ENCODE results near the gene ST6GAL1.
A peak's percentile ranks its signal among the peaks of the same experiment; 100 is the strongest.
"Not testable (repeated sequence)": the region's sequence is repeated elsewhere in the genome, so short reads cannot be mapped to it uniquely, and the experiment has no call there.

Gene ST6GAL1, protein sequence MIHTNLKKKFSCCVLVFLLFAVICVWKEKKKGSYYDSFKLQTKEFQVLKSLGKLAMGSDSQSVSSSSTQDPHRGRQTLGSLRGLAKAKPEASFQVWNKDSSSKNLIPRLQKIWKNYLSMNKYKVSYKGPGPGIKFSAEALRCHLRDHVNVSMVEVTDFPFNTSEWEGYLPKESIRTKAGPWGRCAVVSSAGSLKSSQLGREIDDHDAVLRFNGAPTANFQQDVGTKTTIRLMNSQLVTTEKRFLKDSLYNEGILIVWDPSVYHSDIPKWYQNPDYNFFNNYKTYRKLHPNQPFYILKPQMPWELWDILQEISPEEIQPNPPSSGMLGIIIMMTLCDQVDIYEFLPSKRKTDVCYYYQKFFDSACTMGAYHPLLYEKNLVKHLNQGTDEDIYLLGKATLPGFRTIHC

GRCh38 chr3:186930143-186930640, at the start of gene ST6GAL1:
Gene ST6GAL1, plus strand, starts transcription at chr3:186930526. Its CDS starts 112,178 bp downstream, at chr3:187042704.
- Histone ChIP-seq H3K9me3 (ENCODE audit: severe bottlenecking) (no peaks in the 10 kb centered on the region), H3K4me3 (ENCODE audit: severe bottlenecking) (peak within 1 kb of the TSS; percentile 66), H3K4me1 (ENCODE audit: insufficient read depth, poor library complexity, severe bottlenecking) (no peaks in the 10 kb centered on the region), H3K27me3 (ENCODE audit: insufficient read depth, poor library complexity, severe bottlenecking) (no peaks in the 10 kb centered on the region), H3K27ac (ENCODE audit: poor library complexity, severe bottlenecking) (no peak within 1 kb of the TSS), H3K36me3 (ENCODE audit: low read depth) (no peaks in the 10 kb centered on the region)
- ATAC-seq (ENCODE audit: low read depth) (peak; percentile 55), DNase-seq (ENCODE audit: low spot score) (no peak)
- peak; percentile 43 for TF ChIP-seq CTCF (IDR thresholded peaks at IDR 0.05; ENCODE audit: poor library complexity, severe bottlenecking)

- no peak for DNase-seq (ENCODE audit: low spot score)
- no peaks in the 10 kb centered on the region for H3K36me3 ChIP-seq (ENCODE audit: low read depth)
- TF ChIP-seq CTCF (IDR thresholded peaks at IDR 0.05; ENCODE audit: poor library complexity, severe bottlenecking) = no peak
- no peaks in the 10 kb centered on the region for H3K9me3 ChIP-seq (ENCODE audit: severe bottlenecking)
- H3K27ac ChIP-seq (ENCODE audit: poor library complexity, severe bottlenecking) = peak overlapping the region; percentile 36
- ATAC-seq (ENCODE audit: low read depth) = no peak
- no peak overlapping the region for H3K4me3 ChIP-seq (ENCODE audit: severe bottlenecking)
- peaks cover 16% of the 10 kb centered on the region for H3K4me1 ChIP-seq (ENCODE audit: insufficient read depth, poor library complexity, severe bottlenecking)
- no peaks in the 10 kb centered on the region for H3K27me3 ChIP-seq (ENCODE audit: insufficient read depth, poor library complexity, severe bottlenecking)
Measured at GRCh38 chr3:186882150-186882524, 48.2 kb upstream of the ST6GAL1 start.

- Histone ChIP-seq H3K36me3 (ENCODE audit: low read depth) (no peaks in the 10 kb centered on the region), H3K27ac (ENCODE audit: poor library complexity, severe bottlenecking) (peak overlapping the region; percentile 36), H3K27me3 (ENCODE audit: insufficient read depth, poor library complexity, severe bottlenecking) (no peaks in the 10 kb centered on the region), H3K4me1 (ENCODE audit: insufficient read depth, poor library complexity, severe bottlenecking) (peaks cover 16% of the 10 kb centered on the region), H3K9me3 (ENCODE audit: severe bottlenecking) (no peaks in the 10 kb centered on the region), H3K4me3 (ENCODE audit: severe bottlenecking) (no peak overlapping the region)
- no peak for DNase-seq (ENCODE audit: low spot score)
- ATAC-seq (ENCODE audit: low read depth) = peak; percentile 100
- TF ChIP-seq CTCF (IDR thresholded peaks at IDR 0.05; ENCODE audit: poor library complexity, severe bottlenecking) = no peak
Measured at GRCh38 chr3:186882881-186883685, 47.2 kb upstream of the ST6GAL1 start.

GRCh38 chr3:186883686-186884058, 46.7 kb upstream of the ST6GAL1 start:
- H3K4me1 ChIP-seq (ENCODE audit: insufficient read depth, poor library complexity, severe bottlenecking) = peaks cover 16% of the 10 kb centered on the region
- H3K27me3 ChIP-seq (ENCODE audit: insufficient read depth, poor library complexity, severe bottlenecking) = no peaks in the 10 kb centered on the region
- no peaks in the 10 kb centered on the region for H3K36me3 ChIP-seq (ENCODE audit: low read depth)
- no peak overlapping the region for H3K4me3 ChIP-seq (ENCODE audit: severe bottlenecking)
- no peak for ATAC-seq (ENCODE audit: low read depth)
- no peak for TF ChIP-seq CTCF (IDR thresholded peaks at IDR 0.05; ENCODE audit: poor library complexity, severe bottlenecking)
- no peak for DNase-seq (ENCODE audit: low spot score)
- peaks cover 3% of the 10 kb centered on the region for H3K9me3 ChIP-seq (ENCODE audit: severe bottlenecking)
- no peak overlapping the region for H3K27ac ChIP-seq (ENCODE audit: poor library complexity, severe bottlenecking)

DNA sequence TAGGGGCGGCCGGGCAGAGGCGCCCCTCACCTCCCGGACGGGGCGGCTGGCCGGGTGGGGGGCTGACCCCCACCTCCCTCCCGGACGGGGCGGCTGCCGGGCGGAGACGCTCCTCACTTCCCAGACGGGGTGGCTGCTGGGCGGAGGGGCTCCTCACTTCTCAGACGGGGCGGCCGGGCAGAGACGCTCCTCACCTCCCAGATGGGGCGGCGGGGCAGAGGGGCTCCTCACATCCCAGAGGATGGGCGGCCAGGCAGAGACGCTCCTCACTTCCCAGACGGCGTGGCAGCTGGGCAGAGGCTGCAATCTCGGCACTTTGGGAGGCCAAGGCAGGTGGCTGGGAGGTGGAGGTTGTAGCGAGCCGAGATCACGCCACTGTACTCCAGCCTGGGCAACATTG, 45.5 kb upstream of the ST6GAL1 start:
- not testable (repeated sequence) for H3K4me3 ChIP-seq (ENCODE audit: severe bottlenecking); H3K36me3 ChIP-seq (ENCODE audit: low read depth); H3K27ac ChIP-seq (ENCODE audit: poor library complexity, severe bottlenecking); H3K9me3 ChIP-seq (ENCODE audit: severe bottlenecking); H3K27me3 ChIP-seq (ENCODE audit: insufficient read depth, poor library complexity, severe bottlenecking); DNase-seq (ENCODE audit: low spot score); ATAC-seq (ENCODE audit: low read depth)
- peaks cover 16% of the 10 kb centered on the region for H3K4me1 ChIP-seq (ENCODE audit: insufficient read depth, poor library complexity, severe bottlenecking)

All from RWPE2 (cell line).